Activated CD4-positive, alpha-beta T cell treated with anti-CD3 and anti-CD28 coated beads for 1 hour (primary cell): ENCODE results near the gene EDAR.

Experiments
- DNase-seq: peaks from one replicate; pipeline ENCODE4 v3.0.0-alpha.2; 2020

EDAR gene

GRCh38 chr2:108965540-108966289 is 23.3 kb downstream of the EDAR start:
- no peak for DNase-seq

GRCh38 chr2:108963057-108963456 is 26.0 kb downstream of the EDAR start:
- DNase-seq: no peak

- DNase-seq: no peak
These were observed 27.2 kb downstream of the EDAR start for GRCh38 chr2:108961796-108962195.

GRCh38 chr2:108960006-108960405 is 29.0 kb downstream of the EDAR start:
- DNase-seq: no peak

GRCh38 chr2:108959401-108959800 is 29.6 kb downstream of the EDAR start:
- no peak for DNase-seq

GRCh38 chr2:108958632-108959341 is 30.2 kb downstream of the EDAR start:
- no peak for DNase-seq

- DNase-seq: no peak
These were observed 31.0 kb downstream of the EDAR start for GRCh38 chr2:108958002-108958401.

GRCh38 chr2:108956375-108956774 is 32.6 kb downstream of the EDAR start:
- DNase-seq: no peak

- no peak for DNase-seq
These were observed 38.5 kb downstream of the EDAR start for GRCh38 chr2:108950369-108951135.

- no peak for DNase-seq
These were observed 39.4 kb downstream of the EDAR start for GRCh38 chr2:108949316-108950239.

GRCh38 chr2:108947271-108947907 is 41.6 kb downstream of the EDAR start:
- no peak for DNase-seq

GRCh38 chr2:108946442-108946841 is 42.6 kb downstream of the EDAR start:
- no peak for DNase-seq

GRCh38 chr2:108945969-108946368 is 43.1 kb downstream of the EDAR start:
- DNase-seq: no peak

- DNase-seq: no peak
These were observed 44.3 kb downstream of the EDAR start for GRCh38 chr2:108944601-108945331.

- DNase-seq: no peak
These were observed 45.3 kb downstream of the EDAR start for GRCh38 chr2:108943751-108944150.

GRCh38 chr2:108942888-108943287 is 46.1 kb downstream of the EDAR start:
- no peak for DNase-seq

- no peak for DNase-seq
These were observed 46.7 kb downstream of the EDAR start for GRCh38 chr2:108942231-108942825.

GRCh38 chr2:108941767-108942166 is 47.3 kb downstream of the EDAR start:
- no peak for DNase-seq

- DNase-seq: no peak
These were observed 47.8 kb downstream of the EDAR start for GRCh38 chr2:108941161-108941665.

GRCh38 chr2:108940156-108940555 is 48.9 kb downstream of the EDAR start:
- no peak for DNase-seq
